ENCODE data around the gene TICAM1.

DNA sequence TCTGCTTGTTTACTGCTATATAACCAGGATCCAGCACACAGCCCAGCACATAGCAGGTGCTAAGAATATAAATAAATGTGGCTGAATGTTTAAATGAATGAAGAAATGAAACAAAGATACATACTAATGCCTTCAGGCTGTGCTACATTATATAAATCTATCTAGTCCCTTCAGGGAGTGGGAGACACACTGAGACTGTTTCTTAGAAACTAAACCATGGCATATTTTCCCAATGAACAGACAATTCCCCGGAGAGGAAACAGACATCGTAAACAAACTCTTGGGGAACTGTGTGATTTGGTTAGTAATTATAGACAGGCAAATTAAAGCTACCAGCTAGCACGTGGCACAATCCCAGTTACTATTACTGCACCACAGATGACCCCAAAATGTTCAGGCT, 49.7 kb downstream of the TICAM1 start:
- no peak for TF ChIP-seq SP1 (CRISPR knock-in tag; conservative IDR thresholded peaks at IDR 0.05)
- TF ChIP-seq, protein P1, sequence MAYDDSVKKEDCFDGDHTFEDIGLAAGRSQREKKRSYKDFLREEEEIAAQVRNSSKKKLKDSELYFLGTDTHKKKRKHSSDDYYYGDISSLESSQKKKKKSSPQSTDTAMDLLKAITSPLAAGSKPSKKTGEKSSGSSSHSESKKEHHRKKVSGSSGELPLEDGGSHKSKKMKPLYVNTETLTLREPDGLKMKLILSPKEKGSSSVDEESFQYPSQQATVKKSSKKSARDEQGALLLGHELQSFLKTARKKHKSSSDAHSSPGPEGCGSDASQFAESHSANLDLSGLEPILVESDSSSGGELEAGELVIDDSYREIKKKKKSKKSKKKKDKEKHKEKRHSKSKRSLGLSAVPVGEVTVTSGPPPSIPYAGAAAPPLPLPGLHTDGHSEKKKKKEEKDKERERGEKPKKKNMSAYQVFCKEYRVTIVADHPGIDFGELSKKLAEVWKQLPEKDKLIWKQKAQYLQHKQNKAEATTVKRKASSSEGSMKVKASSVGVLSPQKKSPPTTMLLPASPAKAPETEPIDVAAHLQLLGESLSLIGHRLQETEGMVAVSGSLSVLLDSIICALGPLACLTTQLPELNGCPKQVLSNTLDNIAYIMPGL (CRISPR knock-in tag; IDR thresholded peaks at IDR 0.05) = no peak
- TF ChIP-seq, protein P2, sequence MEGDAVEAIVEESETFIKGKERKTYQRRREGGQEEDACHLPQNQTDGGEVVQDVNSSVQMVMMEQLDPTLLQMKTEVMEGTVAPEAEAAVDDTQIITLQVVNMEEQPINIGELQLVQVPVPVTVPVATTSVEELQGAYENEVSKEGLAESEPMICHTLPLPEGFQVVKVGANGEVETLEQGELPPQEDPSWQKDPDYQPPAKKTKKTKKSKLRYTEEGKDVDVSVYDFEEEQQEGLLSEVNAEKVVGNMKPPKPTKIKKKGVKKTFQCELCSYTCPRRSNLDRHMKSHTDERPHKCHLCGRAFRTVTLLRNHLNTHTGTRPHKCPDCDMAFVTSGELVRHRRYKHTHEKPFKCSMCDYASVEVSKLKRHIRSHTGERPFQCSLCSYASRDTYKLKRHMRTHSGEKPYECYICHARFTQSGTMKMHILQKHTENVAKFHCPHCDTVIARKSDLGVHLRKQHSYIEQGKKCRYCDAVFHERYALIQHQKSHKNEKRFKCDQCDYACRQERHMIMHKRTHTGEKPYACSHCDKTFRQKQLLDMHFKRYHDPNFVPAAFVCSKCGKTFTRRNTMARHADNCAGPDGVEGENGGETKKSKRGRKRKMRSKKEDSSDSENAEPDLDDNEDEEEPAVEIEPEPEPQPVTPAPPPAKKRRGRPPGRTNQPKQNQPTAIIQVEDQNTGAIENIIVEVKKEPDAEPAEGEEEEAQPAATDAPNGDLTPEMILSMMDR (IDR thresholded peaks at IDR 0.05) = no peak
- no peak for TF ChIP-seq ZNF263 (CRISPR knock-in tag; IDR thresholded peaks at IDR 0.05; ENCODE audit: low read depth)
- TF ChIP-seq NFE2L1 (CRISPR knock-in tag; IDR thresholded peaks at IDR 0.05) = no peak
- TF ChIP-seq, protein P3, sequence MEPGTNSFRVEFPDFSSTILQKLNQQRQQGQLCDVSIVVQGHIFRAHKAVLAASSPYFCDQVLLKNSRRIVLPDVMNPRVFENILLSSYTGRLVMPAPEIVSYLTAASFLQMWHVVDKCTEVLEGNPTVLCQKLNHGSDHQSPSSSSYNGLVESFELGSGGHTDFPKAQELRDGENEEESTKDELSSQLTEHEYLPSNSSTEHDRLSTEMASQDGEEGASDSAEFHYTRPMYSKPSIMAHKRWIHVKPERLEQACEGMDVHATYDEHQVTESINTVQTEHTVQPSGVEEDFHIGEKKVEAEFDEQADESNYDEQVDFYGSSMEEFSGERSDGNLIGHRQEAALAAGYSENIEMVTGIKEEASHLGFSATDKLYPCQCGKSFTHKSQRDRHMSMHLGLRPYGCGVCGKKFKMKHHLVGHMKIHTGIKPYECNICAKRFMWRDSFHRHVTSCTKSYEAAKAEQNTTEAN (CRISPR knock-in tag; IDR thresholded peaks at IDR 0.05) = no peak
- no peak for TF ChIP-seq ELF4 (CRISPR knock-in tag; IDR thresholded peaks at IDR 0.05; ENCODE audit: low read depth)
